AG04450 (cell line): ENCODE data around the gene PAPOLA. TPM values are rescaled to one million over a fixed set of nuclear protein-coding genes. Genes with fewer than 3 reads are reported as not detected.
A peak's percentile ranks its signal among the peaks of the same experiment; 100 is the strongest.

Experiments
- CTCF ChIA-PET: fragments of 300-600, 350-600 bp; formaldehyde crosslinking; extraction: SDS; loops from one replicate; lab custom pipeline; 2022; ENCODE audit warnings: antibody characterized with exemption, inconsistent platforms; lab: Charles Lee
- POLR2A ChIA-PET: fragments of 350-600 bp; formaldehyde crosslinking; extraction: SDS; loops from one replicate; lab custom pipeline; 2021; ENCODE audit warnings: antibody characterized with exemption, inconsistent platforms; lab: Yijun Ruan, JAX
- DNase-seq: peaks from one replicate; pipeline ENCODE4 v3.0.0-alpha.2; 2011; ENCODE audit warnings: low read depth, low spot score
- H3K27ac ChIP-seq: one replicate; pipeline ENCODE4 v1.5.1; 2012; ENCODE audit warnings: low read depth, low read length, control low read depth
- H3K27me3 ChIP-seq: one replicate; pipeline ENCODE4 v1.6.0; 2012; ENCODE audit warnings: low read length; ENCODE audit not compliant: control insufficient read depth, insufficient read depth
- H3K4me3 ChIP-seq: 2 replicates; pipeline ENCODE4 v1.5.1; 2011; ENCODE audit warnings: mild to moderate bottlenecking, low read depth, low read length, control low read depth
- H3K9me3 ChIP-seq: 2 replicates; pipeline ENCODE4 v1.5.1; 2012; ENCODE audit warnings: low read length; ENCODE audit not compliant: control insufficient read depth, insufficient read depth
- CTCF ChIP-seq: IDR thresholded peaks from 2 replicates; pipeline ENCODE4 v1.5.1; 2011; ENCODE audit warnings: low read depth, low read length, control low read depth, inconsistent platforms
- polyA plus RNA-seq: library from polyadenylated mRNA; depleted of rRNA; stranded (reverse); fragments of >200 nt; gene quantifications from 2 replicates; pipeline ENCODE4 v1.2.3, GENCODE V29; 2011

PAPOLA gene
- polyA plus RNA-seq, 1 experiment: 191 TPM

GRCh38 chr14:96574171-96574632, 72.0 kb downstream of the PAPOLA start:
- H3K27ac ChIP-seq: no peak overlapping the region

GRCh38 chr14:96574633-96575632, 72.8 kb downstream of the PAPOLA start:
- Histone ChIP-seq H3K9me3 (no peaks in the 10 kb centered on the region), H3K4me3 (no peak overlapping the region), H3K27me3 (no peaks in the 10 kb centered on the region), H3K27ac (no peak overlapping the region)
- peak; percentile 52 for DNase-seq
- ChIA-PET CTCF (interaction anchor here (0.8 to 4.4 kb wide), 5 partner anchors 9 to 279 kb away, joined by 3 to 20 read pairs (median 6); no protein-coding TSS in a partner anchor), POLR2A (no interaction called here)
- TF ChIP-seq CTCF: no peak

More at GRCh38 chr14:96574171-96574632, 72.0 kb downstream of the PAPOLA start:
- POLR2A ChIA-PET: no interaction called here
- CTCF ChIA-PET: interaction anchor here (0.8 to 4.4 kb wide), 4 partner anchors 8 to 279 kb away, joined by 3 to 20 read pairs (median 8); no protein-coding TSS in a partner anchor
- Histone ChIP-seq H3K27me3 (no peaks in the 10 kb centered on the region), H3K9me3 (no peaks in the 10 kb centered on the region), H3K4me3 (no peak overlapping the region)
- no peak for DNase-seq
- no peak for TF ChIP-seq CTCF

- no peak overlapping the region for H3K4me3 ChIP-seq
- H3K27me3 ChIP-seq: no peaks in the 10 kb centered on the region
- ChIA-PET POLR2A (no interaction called here), CTCF (interaction anchor here (0.7 to 6.1 kb wide), 4 partner anchors 9 to 277 kb away, joined by 3 to 43 read pairs (median 13); no protein-coding TSS in a partner anchor)
- no peak for TF ChIP-seq CTCF
- DNase-seq: no peak
- H3K9me3 ChIP-seq: no peaks in the 10 kb centered on the region
- H3K27ac ChIP-seq: no peak overlapping the region
These were observed 74.2 kb downstream of the PAPOLA start for GRCh38 chr14:96576359-96576758.

- H3K9me3 ChIP-seq: no peaks in the 10 kb centered on the region
- no peak for DNase-seq
- H3K27ac ChIP-seq: no peak overlapping the region
- no peak for TF ChIP-seq CTCF
- H3K27me3 ChIP-seq: no peaks in the 10 kb centered on the region
- CTCF ChIA-PET: interaction anchor here (0.5 to 6.1 kb wide), 5 partner anchors 9 to 802 kb away, joined by 3 to 43 read pairs (median 6); no protein-coding TSS in a partner anchor
- POLR2A ChIA-PET: no interaction called here
- no peak overlapping the region for H3K4me3 ChIP-seq
These were observed 74.8 kb downstream of the PAPOLA start for GRCh38 chr14:96576937-96577336.
